Activated T-helper 1 cell treated with Interleukin-2 at 50 U/mL for 16 hours (primary cell): Measurements from ENCODE around the gene SIK3.
"Not testable (repeated sequence)": the region's sequence is repeated elsewhere in the genome, so short reads cannot be mapped to it uniquely, and the experiment has no call there.

Source experiments
- DNase-seq: peaks from one replicate; pipeline ENCODE4 v3.0.0-alpha.2; 2020; ENCODE audit warnings: low read depth

The SIK3 gene

GRCh38 chr11:116837231-116838091 lies 260.8 kb downstream of the SIK3 start, which contains the start of gene APOA1:
Gene APOA1 (minus strand): TSS chr11:116837622. CDS start chr11:116837387, 235 bp downstream.
- no peak for DNase-seq

- no peak for DNase-seq
Measured at GRCh38 chr11:116836632-116836991, 261.6 kb downstream of the SIK3 start.

GRCh38 chr11:116835791-116836631 lies 262.2 kb downstream of the SIK3 start:
- DNase-seq: peak; percentile 71

- DNase-seq: no peak
Measured at GRCh38 chr11:116835042-116835772, 263.0 kb downstream of the SIK3 start.

GRCh38 chr11:116834535-116835041 lies 263.6 kb downstream of the SIK3 start:
- DNase-seq: not testable (repeated sequence)

- no peak for DNase-seq
Measured at GRCh38 chr11:116833816-116834534, 264.3 kb downstream of the SIK3 start.

GRCh38 chr11:116833491-116833815 lies 264.8 kb downstream of the SIK3 start:
- no peak for DNase-seq

- DNase-seq: no peak
Measured at GRCh38 chr11:116832350-116833290, 265.6 kb downstream of the SIK3 start.

- DNase-seq: no peak
Measured at GRCh38 chr11:116831790-116832349, 266.4 kb downstream of the SIK3 start.

- no peak for DNase-seq
Measured at GRCh38 chr11:116830184-116830912, 267.9 kb downstream of the SIK3 start.

GRCh38 chr11:116829525-116830183 lies 268.6 kb downstream of the SIK3 start, which contains the start of gene APOC3:
Gene APOC3 (plus strand): TSS chr11:116829907. CDS start chr11:116830583, 676 bp downstream.
- DNase-seq: no peak

GRCh38 chr11:116828632-116829524 lies 269.4 kb downstream of the SIK3 start:
- DNase-seq: no peak

GRCh38 chr11:116827461-116827860 lies 270.8 kb downstream of the SIK3 start:
- DNase-seq: no peak

- DNase-seq: no peak
Measured at GRCh38 chr11:116826751-116827431, 271.3 kb downstream of the SIK3 start.

GRCh38 chr11:116825854-116826750 lies 272.1 kb downstream of the SIK3 start:
- DNase-seq: no peak

GRCh38 chr11:116825434-116825833 lies 272.8 kb downstream of the SIK3 start:
- no peak for DNase-seq
